HG03354 (cell line): Measurements from ENCODE around the gene RMP24.
A peak's percentile ranks its signal among the peaks of the same experiment; 100 is the strongest.
"Not testable (repeated sequence)": the region's sequence is repeated elsewhere in the genome, so short reads cannot be mapped to it uniquely, and the experiment has no call there.

Experiments
- ATAC-seq: cut with Tn5 transposase; IDR thresholded peaks from one replicate; pipeline ENCODE4 v1.9.1; 2021; ENCODE audit warnings: mild to moderate bottlenecking; ENCODE audit not compliant: unreplicated experiment, poor library complexity, severe bottlenecking

The RMP24 gene

DNA sequence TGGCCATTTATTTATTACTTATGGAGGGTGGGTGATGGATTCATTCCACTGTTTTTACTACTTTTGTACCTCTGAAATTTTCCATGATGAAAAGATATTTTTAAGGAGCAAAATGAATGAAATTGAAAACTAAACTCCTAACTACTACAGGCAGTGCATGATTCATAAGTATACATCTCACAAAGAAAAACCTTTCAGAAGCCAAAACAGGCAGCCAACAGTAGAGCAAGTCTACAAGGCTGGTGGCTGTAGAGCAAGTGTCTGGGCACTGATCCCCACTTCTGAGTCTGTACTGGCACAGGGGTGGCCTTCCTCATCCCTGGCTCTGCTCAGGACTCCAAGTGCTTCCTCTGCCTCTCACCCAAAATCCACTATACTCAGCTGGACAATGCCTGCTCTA is 8.2 kb upstream of the RMP24 start:
- no peak for ATAC-seq

DNA sequence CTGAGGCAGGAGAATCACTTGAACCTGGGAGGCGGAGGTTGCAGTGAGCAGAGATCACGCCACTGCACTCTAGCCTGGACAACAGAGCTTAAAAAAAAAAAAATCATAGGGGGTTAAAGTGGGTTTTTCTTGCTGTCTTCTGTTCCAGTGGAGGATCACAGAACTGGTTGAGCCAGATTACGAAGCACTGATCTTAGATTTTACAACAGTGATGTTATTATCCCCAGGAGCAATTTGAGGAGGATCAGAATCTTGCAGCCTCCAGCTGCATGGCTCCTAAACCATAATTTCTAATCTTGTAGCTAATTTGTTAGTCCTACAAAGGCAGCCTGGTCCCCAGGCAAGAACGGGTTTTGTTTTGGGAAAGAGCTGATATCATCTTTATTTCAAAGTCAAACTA is 4.6 kb upstream of the RMP24 start:
- ATAC-seq, result not testable (repeated sequence)

- no peak for ATAC-seq
Observed at GRCh38 chr18:35968278-35968880, 4.1 kb upstream of the RMP24 start.

- ATAC-seq, result no peak
Observed at GRCh38 chr18:35969676-35970075, 2.8 kb upstream of the RMP24 start.

DNA sequence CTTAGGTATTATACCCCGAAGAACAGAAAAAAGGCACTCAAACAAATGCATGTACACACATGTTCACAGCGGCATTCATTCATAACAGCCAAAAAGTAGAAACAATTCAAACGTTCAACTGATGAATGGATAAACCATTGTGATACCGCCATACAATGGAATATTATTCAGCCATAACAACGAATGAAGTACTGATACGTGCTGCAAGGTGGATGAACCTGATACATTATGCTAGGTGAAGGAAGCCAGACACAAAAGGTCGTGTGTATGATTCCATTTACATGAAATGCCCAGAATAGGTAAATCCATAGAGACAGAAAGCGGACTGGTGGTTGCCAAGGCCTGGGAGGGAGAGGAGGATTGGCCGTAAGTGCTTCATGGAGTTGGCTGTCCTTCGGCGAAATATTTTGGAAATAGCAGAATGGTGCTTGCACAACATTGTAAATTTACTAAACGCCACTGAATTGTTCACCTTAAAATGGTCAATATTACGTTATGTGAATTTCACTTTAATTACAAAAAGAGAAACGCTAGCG is 750 bp upstream of the RMP24 start:
- ATAC-seq, result peak; percentile 10

DNA sequence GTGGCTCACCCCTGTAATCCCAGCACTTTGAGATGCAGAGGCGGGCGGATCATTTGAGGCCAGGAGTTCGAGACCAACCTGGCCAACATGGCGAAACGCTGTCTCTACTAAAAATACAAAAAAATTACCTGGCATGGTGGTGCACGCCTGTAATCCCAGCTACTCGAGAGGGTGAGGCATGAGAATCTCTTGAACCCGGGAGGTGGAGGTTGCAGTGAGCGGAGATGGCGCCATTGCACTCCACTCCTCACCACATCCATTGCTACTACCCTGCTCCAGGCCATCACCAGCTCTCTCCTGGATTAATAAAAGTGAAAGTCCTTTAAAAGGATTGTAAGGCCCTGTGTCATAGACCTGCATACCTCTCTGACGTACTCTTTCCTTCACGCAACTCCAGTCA is 1.2 kb downstream of the RMP24 start:
- no peak for ATAC-seq

GRCh38 chr18:35974181-35974580 is 1.7 kb downstream of the RMP24 start:
- no peak for ATAC-seq

DNA sequence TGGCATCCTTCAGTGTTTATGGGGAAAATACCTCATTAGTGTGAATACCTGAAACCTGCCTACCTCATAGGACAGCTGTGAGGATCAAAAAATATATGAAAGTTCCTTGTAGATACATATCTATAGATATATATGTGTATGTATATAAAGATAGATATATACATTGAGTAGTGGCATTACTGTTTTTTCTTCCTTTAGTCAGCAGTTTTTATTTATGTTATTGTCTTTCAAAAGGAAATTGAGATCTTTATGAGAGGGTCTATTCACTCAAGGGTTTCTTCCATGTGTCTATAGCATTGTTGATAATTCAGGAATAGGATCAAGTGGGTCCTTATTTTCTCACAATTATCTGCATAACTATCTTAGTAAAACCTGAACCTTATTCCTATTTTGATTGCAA is 6.6 kb downstream of the RMP24 start:
- ATAC-seq, result no peak

GRCh38 chr18:35982409-35983114 is 10.1 kb downstream of the RMP24 start:
- no peak for ATAC-seq

GRCh38 chr18:35983147-35983546 is 10.7 kb downstream of the RMP24 start:
- ATAC-seq, result no peak

DNA sequence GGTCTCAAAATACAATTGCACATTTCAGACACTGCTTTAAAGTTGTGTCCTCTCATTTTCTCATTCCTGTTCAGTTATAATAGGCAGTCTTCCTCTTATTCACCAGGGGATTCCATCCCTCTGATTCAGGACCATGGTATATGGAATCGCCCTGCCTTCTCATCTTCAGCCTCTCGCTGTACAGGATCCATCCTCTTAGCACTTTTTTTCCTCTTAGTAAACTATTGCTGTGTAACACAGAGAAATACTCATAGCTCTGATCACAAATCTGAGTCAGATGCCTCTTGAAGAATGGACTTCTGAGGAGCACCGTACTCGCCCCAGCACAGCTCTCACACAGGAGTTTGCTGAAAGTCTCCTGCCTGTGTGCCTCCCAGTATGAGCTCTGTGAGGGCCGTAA is 11.3 kb downstream of the RMP24 start:
- ATAC-seq, result no peak

- ATAC-seq, result no peak
Observed at GRCh38 chr18:35991696-35992095, 19.2 kb downstream of the RMP24 start.

- no peak for ATAC-seq
Observed at GRCh38 chr18:35993013-35993412, 20.5 kb downstream of the RMP24 start.

DNA sequence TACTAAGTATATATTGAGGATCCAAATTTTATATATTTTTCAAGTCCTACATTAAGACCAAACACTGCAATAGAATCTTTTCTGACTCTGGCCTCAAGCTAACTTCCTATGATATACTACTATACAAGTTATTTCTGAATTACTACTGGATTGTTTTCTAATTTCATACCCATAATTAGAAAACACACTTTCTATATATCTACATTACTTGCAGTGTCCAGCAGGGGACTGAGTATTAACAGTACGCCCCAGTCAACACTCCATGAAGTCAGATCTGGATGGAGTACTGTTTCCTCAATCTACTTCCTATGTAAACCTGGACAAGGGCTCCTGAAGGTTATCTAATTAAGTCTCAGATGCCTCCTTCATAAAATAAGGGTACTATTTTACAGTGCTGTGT is 26.5 kb downstream of the RMP24 start:
- no peak for ATAC-seq

DNA sequence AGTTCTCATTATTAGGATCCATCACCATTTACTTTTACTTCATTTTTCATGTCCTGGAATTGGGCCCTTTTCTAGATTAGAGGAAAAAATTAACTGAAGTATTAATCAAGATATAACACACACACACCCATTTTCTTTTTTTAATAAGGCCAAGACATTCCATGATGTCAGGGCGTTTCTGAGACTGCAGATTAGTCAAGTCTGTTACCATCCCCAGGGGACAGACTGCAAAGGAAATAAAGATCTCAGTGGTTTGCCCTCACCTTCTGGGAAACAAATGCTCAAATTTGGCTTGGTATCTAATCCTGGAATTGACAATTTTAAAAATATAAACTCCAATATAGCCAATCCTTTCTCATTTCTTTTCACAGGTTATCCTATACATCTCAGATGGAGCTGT is 27.4 kb downstream of the RMP24 start:
- ATAC-seq, result no peak

DNA sequence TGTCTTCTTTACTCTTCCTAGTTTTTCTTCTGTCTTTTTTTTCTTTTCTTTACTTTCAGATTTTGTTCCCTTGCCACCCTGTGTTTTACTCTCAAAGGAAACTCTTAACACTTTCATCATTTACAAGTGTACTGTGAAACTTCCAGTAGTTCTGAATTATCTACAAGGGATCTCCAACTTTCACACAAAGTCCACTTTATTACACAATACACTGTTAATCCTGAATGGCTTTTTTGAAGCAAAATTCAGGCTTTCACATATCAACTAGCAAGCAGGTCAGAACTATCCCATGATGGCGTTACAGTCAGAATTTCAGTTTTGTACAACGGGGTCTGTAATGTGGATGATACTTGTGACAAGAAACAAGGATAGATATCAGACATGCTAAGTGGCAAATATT is 34.5 kb downstream of the RMP24 start:
- ATAC-seq, result no peak

- no peak for ATAC-seq
Observed at GRCh38 chr18:36009214-36009613, 36.7 kb downstream of the RMP24 start.

GRCh38 chr18:36012891-36013290 is 40.4 kb downstream of the RMP24 start:
- no peak for ATAC-seq

GRCh38 chr18:36015629-36016028 is 43.1 kb downstream of the RMP24 start:
- peak; percentile 92 for ATAC-seq

DNA sequence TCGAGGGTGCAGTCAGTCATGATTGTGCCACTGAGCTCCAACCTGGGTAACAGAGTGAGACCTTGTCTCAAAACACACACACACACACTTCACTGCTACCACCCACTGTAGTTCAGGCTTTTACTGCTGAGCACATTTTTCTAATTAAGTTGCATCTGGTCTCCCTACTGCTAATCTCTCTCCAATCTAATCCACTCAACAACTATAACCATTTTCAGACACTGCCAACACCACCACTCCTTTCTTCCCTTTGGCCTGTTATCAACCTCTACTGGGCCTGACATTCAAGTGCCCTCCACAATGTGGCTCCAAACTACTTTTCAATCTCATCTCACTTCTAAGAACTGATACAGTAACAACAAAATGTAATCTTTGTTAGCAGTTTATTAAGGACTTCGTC is 44.8 kb downstream of the RMP24 start:
- ATAC-seq, result no peak

DNA sequence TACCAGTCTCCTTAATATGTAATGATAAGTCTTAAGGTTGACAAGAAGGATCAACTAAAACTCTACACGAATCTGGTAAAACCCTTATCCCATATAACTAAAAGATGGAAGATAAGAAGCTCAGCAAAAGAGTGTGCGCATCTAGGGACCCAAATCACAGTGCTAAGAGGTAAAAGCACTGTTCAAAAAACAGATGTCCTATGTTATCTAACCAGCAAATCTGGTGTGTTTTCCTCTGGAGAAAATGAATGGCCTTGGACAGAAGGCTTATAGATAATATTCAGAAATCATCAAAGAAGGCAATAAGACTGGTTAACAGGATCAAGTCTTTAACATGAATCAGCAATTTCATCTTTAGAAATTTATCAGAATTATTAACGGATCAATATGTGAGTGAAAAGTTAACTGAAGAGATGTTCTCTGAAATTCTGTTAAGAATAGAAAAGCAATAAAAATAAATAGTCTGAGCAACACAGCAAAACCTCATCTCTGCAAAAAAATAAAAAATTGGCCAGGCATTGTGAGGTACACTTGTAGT is 47.8 kb downstream of the RMP24 start:
- ATAC-seq, result no peak
